ENCODE data around the gene SHC2. TPM values are rescaled to one million over a fixed set of nuclear protein-coding genes. Genes with fewer than 3 reads are reported as not detected.

SHC2 gene
- total RNA-seq, 8 experiments from 2014 or later = 4.6 to 57.6 (median 33.0) TPM

DNA sequence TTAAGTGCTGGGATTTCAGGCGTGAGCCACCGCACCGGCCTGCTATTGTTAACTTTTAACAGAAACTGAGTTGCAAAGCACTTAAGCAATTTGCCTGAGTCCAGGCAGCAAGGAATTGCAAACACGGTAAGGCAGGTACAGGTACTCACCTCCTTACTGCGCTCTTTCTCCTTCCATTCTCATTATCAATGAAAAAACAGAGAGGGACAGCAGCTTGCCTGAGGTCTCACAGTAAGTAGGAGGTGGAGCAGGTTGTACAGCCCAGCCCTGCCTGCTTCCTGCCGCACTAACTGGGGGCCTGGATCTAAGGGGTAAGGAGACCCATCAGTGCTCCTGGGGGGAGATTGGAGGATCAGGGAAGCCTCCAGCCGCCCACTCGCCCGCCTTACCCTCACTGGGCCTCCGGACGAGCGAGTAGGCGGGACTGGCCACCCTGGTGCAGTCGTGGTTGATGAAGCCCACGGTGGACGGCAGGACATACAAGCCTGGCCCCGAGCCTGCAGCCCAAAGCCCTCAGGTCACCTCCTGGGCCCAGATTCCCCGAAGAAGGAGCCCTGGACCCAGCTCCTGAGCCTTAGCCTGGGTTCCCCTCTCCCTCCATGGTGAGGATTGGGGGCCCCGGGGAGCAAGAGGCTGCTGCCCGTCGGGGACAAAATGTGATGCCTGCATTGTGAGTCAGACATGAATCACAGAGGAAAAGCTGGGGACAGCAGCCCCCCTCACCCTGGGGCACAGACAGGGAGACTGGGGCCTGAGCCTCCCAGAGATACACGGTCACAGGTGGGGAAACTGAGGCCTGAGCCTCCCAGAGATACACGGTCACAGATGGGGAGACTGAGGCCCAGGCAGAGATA is 11.4 kb upstream of the SHC2 start:
- in situ Hi-C loops (cut with MboI; ENCODE audit: low pct_unique_long_range_greater_than_20kb in 2 of 9, low sequenced_read_pairs in 9 of 9, unreplicated experiment in 9 of 9) = no loop called here
- ATAC-seq (replicated peaks in 6 of 8) = peak in 1 of 8 experiments; percentile 7
- H3K4me3 ChIP-seq = no peak overlapping the region

DNA sequence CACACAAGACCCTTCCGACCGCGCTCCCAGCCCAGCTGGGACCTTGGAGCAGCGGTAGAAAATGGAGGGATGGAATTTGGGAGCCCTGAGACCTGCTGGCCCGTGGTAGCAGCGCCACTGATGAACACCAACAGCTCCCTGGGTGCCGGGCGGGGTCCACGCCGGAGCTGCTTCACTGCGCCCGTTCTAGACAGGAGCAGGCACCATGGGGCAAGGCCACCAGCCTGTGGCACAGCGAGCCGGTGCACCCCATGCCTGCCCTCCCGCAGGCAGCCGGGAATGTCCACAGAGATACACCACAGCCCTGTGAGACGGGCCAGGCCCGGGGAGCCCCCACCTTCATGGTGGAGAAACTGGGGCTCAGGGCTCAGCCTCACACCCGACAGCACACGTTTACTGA is 9.9 kb upstream of the SHC2 start:
- Histone ChIP-seq H3K4me1 (replicated peaks in 1 of 2) (no peaks in the 10 kb centered on the region), H3K4me3 (no peak overlapping the region), H3K27ac (no peak overlapping the region)
- in situ Hi-C loops (cut with MboI; ENCODE audit: low pct_unique_long_range_greater_than_20kb in 2 of 9, low sequenced_read_pairs in 9 of 9, unreplicated experiment in 9 of 9) = no loop called here
- no peak for ATAC-seq (replicated peaks in 6 of 8)
- WGBS, 10 experiments = 40 to 100% (median 80%) methylated on average over 1 to 12 of the region's 20 CpGs; no CpG with 5 or more reads in 4 of the 10 experiments

More for the DNA sequence above, 11.4 kb upstream of the SHC2 start:
- Histone ChIP-seq H3K27ac (no peak overlapping the region), H3K4me1 (replicated peaks in 1 of 2) (no peaks in the 10 kb centered on the region)
- 58 to 100% (median 81%) methylated on average over 1 to 21 of the region's 23 CpGs; no CpG with 5 or more reads in 4 of the 10 experiments for WGBS, 10 experiments

DNA sequence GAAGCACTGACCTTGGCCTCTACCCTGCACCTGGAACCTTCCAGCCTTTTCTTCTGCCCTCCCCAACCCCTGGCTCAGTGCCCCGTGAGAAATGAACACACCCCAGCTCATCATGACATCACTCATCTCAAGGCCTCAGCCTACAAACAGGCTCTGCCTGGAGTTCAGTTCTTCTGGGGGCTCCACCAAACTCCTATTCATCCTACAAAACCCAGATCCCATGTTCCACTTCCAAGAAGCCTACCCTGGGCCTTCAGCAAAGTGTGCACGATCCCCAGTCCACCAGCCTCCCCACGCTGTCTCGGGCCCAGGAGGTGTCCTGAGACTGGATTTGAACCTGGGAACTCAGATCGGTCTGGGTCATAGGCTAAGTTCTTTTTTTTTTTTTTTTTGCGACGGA is 9.0 kb upstream of the SHC2 start:
- WGBS, 10 experiments = 0 to 80% (median 64%) methylated on average over 1 to 5 of the region's 7 CpGs; no CpG with 5 or more reads in 6 of the 10 experiments
- no peak for ATAC-seq (replicated peaks in 6 of 8)
- Histone ChIP-seq H3K4me1 (replicated peaks in 1 of 2) (no peaks in the 10 kb centered on the region), H3K4me3 (no peak overlapping the region), H3K27ac (no peak overlapping the region)
- in situ Hi-C loops (cut with MboI; ENCODE audit: low pct_unique_long_range_greater_than_20kb in 2 of 9, low sequenced_read_pairs in 9 of 9, unreplicated experiment in 9 of 9) = no loop called here

DNA sequence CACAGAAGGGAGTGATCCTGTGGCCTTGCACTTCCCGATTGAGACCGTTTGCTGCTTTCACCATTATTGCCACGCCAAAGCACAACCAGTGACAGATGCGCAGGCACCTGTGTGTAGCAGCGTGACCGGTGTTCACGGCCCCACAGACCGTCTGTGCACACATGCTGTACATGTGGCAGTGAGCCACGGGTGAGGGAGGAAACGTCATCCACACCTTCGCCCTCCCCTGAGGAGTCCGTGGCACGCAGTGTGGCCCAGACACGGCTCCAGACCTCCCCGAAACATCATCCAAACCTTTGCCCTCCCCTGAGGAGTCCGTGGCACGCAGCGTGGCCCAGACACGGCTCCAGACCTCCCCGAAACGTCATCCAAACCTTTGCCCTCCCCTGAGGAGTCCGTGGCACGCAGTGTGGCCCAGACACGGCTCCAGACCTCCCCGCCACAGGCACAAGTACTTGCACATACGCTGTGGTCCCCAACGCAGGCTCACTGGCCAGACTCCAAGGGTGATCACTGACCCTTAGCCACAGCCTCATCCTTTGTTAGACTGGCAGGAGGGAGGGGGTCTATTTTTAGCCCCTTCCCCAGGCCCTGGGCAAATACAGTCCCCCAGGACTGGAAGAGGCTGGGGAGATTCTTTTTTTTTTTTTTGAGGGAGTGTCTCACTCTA is 7.9 kb upstream of the SHC2 start:
- H3K27ac ChIP-seq = no peak overlapping the region
- WGBS, 10 experiments = 54 to 96% (median 80%) methylated on average over 1 to 11 of the region's 27 CpGs; no CpG with 5 or more reads in 3 of the 10 experiments
- no peaks in the 10 kb centered on the region for H3K4me1 ChIP-seq (replicated peaks in 1 of 2)
- H3K4me3 ChIP-seq = no peak overlapping the region
- ATAC-seq (replicated peaks in 6 of 8) = peak in 3 of 8 experiments; percentile 9 to 17 (median 13)
- in situ Hi-C loops (cut with MboI; ENCODE audit: low pct_unique_long_range_greater_than_20kb in 2 of 9, low sequenced_read_pairs in 9 of 9, unreplicated experiment in 9 of 9) = no loop called here

DNA sequence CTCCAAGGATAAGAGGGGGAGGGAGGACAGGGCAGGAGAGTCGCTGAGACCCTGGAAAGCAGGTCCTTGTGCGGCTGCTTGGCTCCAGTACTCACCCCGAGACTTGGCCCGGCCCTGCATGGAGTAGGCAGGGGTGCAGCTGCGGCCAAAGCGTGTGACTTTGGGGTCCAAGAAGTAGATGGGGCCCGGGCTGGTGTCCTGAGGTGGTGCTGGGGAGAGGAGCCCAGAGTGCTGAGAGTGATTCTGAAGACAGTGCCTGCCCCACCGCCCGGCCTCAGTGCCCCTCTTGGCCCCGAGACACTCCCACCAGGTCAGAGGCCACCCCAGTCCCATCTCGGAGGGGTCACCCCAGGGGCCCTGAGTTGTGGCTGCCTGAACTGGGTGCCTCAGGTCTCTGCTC is 6.7 kb upstream of the SHC2 start:
- H3K4me1 ChIP-seq (replicated peaks in 1 of 2) = no peaks in the 10 kb centered on the region
- no peak for ATAC-seq (replicated peaks in 6 of 8)
- no peak overlapping the region for H3K27ac ChIP-seq
- in situ Hi-C loops (cut with MboI; ENCODE audit: low pct_unique_long_range_greater_than_20kb in 2 of 9, low sequenced_read_pairs in 9 of 9, unreplicated experiment in 9 of 9) = no loop called here
- no peak overlapping the region for H3K4me3 ChIP-seq
- WGBS, 10 experiments = 20 to 100% (median 61%) methylated on average over 1 to 5 of the region's 11 CpGs; no CpG with 5 or more reads in 5 of the 10 experiments

DNA sequence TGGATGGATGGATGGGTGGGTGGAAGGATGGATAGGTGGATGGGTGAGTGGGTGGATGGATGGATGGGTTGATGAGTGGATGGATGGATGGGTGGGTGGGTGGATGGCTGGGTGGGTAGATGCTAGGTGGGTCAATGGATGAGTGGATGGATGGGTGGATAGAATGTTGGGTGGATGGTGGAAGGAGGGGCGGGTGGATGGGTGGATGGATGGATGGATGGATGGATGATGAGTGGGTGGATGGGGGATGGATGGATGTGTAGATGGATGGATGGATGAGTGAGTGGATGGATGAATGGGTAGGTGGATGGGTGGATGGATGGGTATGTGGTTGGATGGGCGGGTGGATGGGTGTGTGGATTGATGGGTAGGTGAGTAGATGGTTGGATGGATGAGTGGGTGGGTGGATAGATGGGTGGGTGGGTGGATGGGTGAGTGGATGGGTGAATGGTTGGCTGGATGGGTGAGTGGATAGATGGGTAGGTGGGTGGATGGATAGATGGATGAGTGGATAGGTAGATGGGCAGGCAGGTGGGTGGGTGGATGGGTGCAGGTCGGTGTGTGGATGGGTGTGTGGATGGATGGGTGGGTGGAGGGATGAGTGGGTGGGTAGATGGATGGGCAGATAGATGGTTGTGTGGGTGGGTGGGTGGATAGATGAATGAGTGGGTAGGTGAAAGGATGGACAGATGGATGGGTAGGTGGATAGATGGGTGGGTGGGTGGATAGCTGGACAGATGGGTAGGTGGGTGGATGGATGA is 4.4 kb upstream of the SHC2 start:
- peaks cover 0 to 3% of the 10 kb centered on the region in 2 donors for H3K4me1 ChIP-seq (replicated peaks in 1 of 2)
- no peak overlapping the region for H3K27ac ChIP-seq
- 83% methylated on average over 1 of the region's 3 CpGs; no CpG with 5 or more reads in 9 of the 10 experiments for whole genome bisulfite sequencing, 10 experiments
- no peak for ATAC-seq (replicated peaks in 6 of 8)
- in situ Hi-C loops (cut with MboI; ENCODE audit: low pct_unique_long_range_greater_than_20kb in 2 of 9, low sequenced_read_pairs in 9 of 9, unreplicated experiment in 9 of 9) = no loop called here
- H3K4me3 ChIP-seq = no peak overlapping the region

DNA sequence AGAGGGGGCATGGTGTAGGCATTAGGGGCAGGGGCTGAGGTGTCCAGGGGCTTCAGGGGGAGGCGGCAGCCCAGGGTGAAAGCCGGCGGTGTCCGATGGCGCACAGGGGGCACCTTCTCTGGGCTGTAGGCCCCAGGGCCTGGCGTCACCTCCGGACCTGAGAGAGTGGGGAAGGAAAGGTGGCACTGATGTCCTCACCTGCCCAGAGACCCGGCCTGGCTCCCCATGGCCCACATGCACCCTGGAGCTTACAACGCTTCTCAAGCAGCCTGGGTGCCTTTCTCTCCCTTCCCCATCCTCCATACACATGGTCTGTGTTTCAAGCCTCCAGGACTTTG is 3.3 kb upstream of the SHC2 start:
- in situ Hi-C loops (cut with MboI; ENCODE audit: low pct_unique_long_range_greater_than_20kb in 2 of 9, low sequenced_read_pairs in 9 of 9, unreplicated experiment in 9 of 9) = no loop called here
- peaks cover 0 to 3% of the 10 kb centered on the region in 2 donors for H3K4me1 ChIP-seq (replicated peaks in 1 of 2)
- H3K27ac ChIP-seq = no peak overlapping the region
- no peak for ATAC-seq (replicated peaks in 6 of 8)
- WGBS, 10 experiments = 92 to 100% (median 100%) methylated on average over 1 to 4 of the region's 9 CpGs; no CpG with 5 or more reads in 7 of the 10 experiments
- H3K4me3 ChIP-seq = no peak overlapping the region

DNA sequence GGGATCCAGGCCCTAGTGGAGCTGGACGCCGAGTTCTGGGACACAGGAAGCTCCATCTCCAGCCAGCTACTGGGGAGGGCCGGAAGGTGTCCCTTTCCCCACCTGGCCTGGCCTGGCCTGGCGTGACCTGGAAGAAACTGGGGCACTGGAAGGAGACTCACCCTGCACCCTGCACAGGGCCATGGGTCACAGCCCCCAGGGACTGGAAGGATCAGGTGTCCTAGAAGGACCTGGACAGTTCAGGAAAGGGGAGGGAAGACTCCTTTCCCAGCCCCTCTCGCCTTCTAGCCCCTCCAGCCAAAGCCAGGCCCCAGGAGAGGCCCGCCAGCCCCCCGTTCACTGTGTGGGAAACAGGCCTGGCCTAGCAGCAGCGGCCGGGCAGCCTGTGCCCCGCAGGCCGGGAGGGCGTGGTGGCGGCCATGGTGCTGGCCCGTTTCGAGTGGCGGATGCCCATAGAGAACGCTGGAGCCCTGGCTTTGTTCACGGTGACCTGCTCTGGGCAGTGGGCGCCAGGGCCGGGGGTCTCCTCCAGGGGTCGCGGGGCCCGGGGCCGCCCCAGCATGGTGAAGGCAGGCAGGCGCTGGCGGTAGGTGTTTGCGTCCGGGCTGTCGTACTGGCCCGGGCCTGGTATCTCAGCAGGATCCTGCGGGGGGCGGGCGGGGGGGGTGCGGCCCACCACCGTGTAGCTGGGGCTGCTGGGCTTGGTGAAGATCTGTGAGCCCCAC is 2.8 kb upstream of the SHC2 start:
- 67 to 83% (median 80%) methylated on average over 1 to 3 of the region's 35 CpGs; no CpG with 5 or more reads in 7 of the 10 experiments for WGBS, 10 experiments
- in situ Hi-C loops (cut with MboI; ENCODE audit: low pct_unique_long_range_greater_than_20kb in 2 of 9, low sequenced_read_pairs in 9 of 9, unreplicated experiment in 9 of 9) = no loop called here
- H3K4me3 ChIP-seq = no peak overlapping the region
- ATAC-seq (replicated peaks in 6 of 8) = no peak
- peak overlapping the region in 1 of 2 donors; percentile 9 for H3K27ac ChIP-seq
- H3K4me1 ChIP-seq (replicated peaks in 1 of 2) = peaks cover 0 to 3% of the 10 kb centered on the region in 2 donors

DNA sequence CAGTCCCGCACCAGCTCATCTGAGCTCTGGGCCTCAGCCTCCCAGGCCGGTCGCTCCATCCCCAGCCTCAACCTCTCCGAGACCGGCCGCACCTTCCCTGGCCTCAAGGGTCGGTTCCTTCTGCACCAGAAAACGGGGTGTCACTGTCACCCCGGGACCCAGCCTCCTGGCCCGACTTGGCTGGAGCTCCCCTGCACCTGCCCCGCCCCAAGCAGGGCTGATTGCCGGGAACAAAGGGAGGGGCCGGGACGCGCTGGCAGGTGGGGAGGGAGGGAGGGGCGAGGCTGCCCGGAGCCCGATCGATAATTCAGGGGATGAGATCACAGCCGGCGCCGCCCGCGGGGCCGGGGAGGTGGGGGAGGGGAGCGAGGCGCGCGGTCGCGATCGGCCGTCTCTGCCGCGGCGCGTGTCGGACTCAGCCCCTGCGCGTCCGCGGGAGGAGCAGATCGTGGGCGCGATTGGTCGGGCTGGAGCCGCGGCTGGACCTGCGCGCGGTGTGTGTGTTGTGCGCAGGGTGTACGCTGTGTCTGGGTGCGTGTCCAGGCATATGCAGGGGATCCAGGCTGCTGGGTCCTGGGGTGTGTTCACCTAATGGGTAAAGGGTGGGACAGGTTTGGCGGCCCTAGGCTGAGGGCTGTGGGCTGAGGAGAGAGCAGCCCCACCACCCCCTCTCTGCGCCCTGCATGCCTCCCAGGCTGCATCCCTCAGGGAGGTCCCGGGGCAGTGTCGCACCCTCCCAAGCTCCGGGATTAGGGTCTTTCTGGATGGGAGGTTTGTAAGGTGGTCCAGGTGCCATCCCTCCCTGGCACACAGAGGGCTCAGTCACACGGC is 1.1 kb upstream of the SHC2 start:
- 0 to 100% (median 32%) methylated on average over 1 to 5 of the region's 60 CpGs; no CpG with 5 or more reads in 6 of the 10 experiments for WGBS, 10 experiments

DNA sequence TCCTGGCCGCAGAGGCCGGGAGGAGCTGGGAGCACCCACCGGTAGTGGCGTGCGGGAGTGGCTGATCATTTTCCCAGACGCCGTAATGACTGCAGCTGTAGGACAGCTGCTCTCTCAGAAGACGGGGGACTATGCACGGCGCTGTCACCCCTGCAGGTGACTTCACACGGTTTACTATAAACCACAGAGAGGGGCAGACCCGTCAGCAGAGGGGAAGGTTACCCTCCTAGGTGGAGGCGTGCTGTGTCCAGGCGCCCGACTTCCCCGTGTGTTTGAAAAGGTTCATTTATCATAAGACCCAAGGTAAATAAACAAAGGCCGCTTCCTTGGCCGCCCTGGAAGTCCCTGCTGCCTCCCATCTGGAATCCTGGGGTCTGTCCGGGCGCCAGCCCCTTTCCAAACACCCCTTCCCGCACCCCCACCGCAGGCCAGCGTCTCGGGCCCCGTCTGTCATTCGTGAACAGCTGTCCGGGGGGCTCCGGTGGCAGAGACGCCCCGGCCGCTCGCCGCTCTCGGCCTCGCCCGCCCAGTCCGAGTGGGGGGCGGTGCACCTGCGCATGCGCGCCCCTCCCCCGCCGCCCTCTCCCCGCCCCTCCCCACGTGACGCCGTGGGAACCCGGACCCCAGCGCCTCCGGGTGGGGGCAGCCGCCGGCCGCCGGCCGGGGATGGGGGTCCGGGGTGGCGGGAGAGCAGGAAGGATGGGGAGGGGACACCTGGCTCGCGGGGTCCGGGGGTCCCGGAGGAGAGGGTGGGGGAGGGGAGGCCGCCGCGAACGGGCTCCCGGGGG is 915 bp downstream of the SHC2 start:
- H3K27ac ChIP-seq = peak overlapping the region; percentile 92 to 96
- H3K4me3 ChIP-seq = peak overlapping the region; percentile 71 to 87 (median 78)
- peaks cover 0 to 3% of the 10 kb centered on the region in 2 donors for H3K4me1 ChIP-seq (replicated peaks in 1 of 2)
- ATAC-seq (replicated peaks in 6 of 8) = peak; percentile 41 to 76 (median 50)
- in situ Hi-C loops (cut with MboI; ENCODE audit: low pct_unique_long_range_greater_than_20kb in 2 of 9, low sequenced_read_pairs in 9 of 9, unreplicated experiment in 9 of 9) = no loop called here
- WGBS, 10 experiments = 0 to 15% (median 7%) methylated on average over 3 to 9 of the region's 66 CpGs; no CpG with 5 or more reads in 5 of the 10 experiments

More for the DNA sequence above, 1.1 kb upstream of the SHC2 start:
- Histone ChIP-seq H3K27ac (peak overlapping the region; percentile 92 to 96), H3K4me3 (peak overlapping the region; percentile 71 to 87 (median 78)), H3K4me1 (replicated peaks in 1 of 2) (peaks cover 0 to 3% of the 10 kb centered on the region in 2 donors)
- in situ Hi-C loops (cut with MboI; ENCODE audit: low pct_unique_long_range_greater_than_20kb in 2 of 9, low sequenced_read_pairs in 9 of 9, unreplicated experiment in 9 of 9) = no loop called here
- ATAC-seq (replicated peaks in 6 of 8) = peak; percentile 41 to 77 (median 67)

Measured in motor neuron (in vitro differentiated cells).